NCI-H345 (cell line): ENCODE data around the gene PACS1.

Source experiments
- DNase-seq: peaks from one replicate; lab custom pipeline; 2025; lab: John Stamatoyannopoulos, UW

The PACS1 gene

DNA sequence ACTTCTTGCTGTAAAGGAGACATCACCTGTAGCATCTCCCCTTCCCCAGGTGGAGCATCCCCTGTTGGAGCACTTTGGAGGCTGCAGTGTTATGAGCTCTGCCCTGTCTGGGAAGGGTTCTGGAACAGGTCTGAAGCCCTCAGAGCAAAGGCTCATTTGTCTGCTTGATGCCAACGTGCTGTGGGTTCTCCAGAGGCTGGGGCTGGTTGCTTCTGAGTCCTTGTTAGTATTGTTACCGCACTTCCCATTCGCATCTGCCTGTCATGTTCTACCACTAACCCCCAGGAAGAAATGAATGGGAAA, 73.1 kb downstream of the PACS1 start:
- DNase-seq, result no peak

DNA sequence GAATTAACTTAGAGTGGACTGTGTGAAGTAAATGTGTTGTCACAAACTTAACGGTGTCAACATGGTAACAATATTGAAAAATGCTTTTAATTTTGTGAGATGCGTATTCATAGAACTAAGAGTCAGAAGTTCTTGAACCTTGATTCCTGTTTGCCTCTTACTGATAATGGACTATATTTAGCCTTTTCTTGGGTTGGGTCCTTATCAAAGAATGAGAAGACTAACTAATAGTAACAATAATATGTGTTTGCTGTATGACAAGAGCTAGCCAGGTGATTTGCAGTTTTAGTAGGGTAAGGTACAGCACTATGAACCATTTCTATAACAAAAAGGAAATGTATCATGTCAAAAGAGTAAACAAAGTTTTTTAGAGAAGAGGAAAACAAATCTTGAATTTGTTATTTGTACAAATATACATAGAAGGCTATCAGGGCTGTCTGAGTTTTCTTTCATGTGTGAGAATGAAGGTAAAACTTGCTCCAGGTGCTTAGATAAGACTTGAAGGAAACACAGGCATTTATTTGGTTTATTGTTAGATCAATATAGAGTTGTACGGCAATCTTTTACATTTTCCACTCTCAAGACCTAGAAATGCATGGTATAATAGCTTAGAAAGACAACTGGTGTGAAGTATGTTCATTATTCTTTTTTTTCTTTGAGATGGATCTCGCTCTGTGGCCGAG, 74.1 kb downstream of the PACS1 start:
- DNase-seq, result no peak

DNA sequence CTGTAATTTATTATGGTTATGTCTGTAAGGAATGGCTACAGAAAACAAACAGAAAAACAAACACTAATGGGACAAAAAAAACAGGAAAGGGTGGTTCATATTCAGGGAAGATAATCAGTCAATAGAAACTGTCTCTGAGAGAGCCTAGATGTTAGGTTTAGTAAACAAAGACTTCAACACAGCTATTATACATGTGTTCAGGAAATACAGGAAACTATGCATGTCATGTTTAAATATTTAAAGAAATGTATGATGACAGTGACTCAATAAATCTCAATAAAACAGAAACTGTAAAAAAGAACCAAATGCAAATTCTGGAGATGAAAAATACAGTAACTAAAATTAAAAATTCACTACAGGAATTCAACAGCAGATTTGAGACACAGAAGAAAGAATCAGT, 76.0 kb downstream of the PACS1 start:
- DNase-seq, result no peak

DNA sequence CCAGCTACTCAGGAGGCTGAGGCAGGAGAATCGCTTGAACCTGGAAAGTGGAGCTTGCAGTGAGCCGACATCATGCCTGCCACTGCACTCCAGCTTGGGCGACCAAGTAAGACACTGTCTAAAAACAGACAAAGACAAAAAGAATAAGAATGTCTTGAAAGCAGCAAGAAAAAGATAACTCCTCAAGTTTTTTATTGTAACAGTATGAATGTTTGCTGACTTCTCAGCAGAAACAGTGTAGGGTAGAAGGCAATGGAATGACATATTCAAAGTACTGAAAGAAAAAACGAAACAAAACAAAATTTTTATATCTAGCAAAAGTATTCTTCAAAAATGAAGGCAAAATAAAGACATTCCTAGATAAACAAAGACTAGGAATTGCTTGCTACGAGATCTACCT, 76.9 kb downstream of the PACS1 start:
- DNase-seq, result no peak

DNA sequence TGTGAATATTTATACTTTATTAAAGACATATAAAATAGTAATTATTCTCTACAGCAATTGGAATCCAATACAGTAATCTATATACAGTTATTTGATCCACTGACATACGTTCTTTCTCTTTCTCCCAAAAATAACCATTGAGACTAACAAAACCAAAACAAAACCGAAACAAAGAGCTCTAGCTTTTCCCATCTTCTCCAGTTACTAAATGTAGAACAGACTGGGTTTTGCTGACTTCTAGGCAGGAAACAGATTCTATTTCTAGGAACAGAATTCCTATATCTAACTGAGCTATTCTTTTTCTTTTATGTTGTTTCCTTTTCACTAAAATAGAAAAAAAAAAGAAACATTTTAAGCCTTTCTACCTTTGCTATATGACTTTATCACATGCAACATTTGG, 80.1 kb downstream of the PACS1 start:
- DNase-seq, result no peak

DNA sequence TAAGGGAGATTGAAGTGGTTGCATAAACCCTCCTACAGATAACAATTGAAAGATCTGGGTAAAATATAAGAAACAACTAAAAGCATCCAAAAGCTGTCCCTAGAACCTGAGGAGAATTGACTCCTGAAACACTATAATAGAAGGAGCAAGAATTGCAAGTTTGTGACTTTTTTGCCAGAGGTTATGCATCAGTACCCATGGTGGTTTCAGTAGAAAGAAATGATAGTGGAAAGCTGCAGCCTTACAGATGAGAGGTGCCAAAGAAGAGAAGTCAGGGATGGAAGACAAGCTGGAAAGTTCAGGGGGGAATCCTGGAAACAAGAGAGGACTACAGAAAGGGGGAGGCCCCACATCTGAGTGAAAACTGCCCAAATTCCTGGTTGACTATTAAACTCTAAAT, 80.7 kb downstream of the PACS1 start:
- no peak for DNase-seq

DNA sequence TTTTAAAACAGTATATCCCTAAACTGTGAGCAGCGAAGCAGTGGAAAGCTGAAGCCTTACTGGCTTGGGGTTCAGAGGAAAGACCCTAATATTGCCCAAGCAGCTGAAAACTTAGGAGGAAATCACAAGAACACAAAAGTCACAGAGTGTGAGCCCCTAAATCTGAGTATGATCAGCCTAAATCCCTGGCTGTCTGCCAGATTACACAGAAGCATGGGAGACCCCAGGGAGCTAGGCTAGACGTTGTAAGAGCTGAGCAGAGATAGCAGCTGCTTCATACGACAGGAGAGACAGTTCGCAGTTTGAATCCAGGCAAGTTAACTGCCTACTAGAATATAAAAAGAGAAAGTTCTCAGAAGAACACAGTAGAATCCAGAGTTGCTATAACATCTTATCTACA, 81.2 kb downstream of the PACS1 start:
- peak; percentile 56 for DNase-seq

DNA sequence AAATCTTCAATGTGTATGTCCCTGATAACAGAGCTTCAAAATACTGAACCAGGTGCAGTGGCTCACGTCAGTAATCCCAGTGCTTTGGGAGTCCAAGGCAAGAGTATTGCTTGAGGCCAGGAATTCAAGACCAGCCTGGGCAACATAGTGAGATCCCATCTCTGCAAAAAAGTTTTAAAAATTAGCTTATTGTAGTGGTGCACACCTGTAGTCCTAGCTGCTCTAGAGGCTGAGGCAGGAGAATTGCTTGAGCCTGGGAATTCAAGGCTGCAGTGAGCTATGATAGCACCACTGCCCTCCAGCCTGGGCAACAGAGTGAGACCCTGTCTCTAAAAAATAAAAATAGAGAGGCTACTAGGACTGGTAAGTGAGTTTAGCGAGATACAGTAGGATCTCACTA, 84.0 kb downstream of the PACS1 start:
- DNase-seq, result no peak

DNA sequence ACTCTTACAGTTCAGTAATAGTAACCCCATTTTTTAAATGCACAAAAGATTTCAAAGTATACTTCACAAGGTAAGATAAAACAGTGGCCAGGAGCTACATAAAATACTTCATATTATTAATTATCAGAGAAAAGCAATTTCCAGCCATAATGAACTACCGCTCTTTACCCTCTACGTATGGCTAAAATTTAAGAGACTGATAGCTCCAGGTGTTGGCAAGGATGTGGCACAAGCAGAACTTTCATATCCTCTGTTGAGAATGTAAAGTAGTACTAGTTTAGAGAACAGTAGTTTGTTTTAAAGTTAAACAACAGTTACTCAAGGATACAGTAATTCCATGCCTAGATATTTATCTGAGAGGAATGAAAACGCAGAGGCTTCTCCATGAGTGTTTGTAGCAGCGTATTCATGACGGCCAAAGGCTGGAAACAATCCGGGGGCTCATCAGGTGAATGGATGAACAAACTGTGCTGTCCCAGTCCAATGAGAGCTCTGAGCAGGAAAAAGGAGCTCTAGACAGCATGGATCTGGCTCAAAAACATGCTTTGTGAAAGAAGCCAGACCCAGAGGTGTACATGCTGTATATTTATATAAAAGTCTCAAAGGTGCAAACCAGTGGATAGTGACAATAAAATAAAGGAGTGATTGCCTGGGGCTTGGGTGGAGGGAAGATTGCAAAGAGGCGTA, 85.5 kb downstream of the PACS1 start:
- no peak for DNase-seq

DNA sequence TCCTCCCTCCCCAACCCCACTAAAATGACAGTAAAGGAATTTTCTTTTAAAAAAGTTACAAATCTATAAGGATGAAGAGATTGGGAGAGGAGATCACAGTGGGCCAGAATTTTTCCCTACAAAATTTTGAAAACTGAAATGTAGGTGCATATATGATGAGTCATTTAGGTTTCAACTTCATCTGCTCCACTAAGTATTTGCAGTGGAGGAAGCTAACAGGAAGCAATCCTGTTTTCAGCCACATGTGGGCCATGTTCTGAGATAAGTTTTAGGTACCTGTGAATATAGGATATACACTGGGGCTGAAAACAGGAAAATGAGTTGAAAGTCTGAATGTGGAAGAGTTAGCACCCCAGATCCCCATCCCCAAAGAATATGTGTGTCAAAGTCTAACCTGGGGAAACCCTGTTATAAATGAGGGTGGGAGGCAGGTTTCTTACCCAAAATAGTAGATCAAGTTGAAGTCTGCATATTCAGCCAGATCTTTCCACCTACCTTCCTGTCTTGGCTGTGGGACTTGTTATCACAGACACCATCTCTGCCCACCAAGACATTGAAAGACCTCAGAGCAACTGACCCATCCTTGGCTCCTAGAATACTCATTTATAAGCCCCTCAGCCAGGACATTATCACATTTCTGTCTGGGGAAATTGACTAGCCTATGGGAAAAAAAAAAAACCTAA, 87.3 kb downstream of the PACS1 start:
- no peak for DNase-seq

DNA sequence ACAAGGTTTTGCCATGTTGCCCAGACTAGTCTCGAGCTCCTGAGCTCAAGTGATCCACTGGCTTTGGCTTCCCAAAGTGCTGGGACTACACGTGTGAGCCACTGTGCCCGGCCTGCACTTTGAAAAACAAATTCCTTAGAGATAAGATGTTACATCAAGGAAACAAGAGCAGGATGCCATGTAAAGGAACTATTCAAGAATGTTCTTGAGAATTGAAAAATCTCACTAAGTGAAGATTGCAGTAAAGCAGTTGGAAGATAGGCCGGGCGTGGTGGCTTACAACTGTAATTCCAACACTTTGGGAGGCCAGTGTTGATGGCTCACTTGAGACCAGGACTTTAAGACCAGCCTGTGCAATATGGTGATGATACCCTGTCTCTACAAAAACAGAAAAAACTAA, 88.1 kb downstream of the PACS1 start:
- DNase-seq, result no peak

DNA sequence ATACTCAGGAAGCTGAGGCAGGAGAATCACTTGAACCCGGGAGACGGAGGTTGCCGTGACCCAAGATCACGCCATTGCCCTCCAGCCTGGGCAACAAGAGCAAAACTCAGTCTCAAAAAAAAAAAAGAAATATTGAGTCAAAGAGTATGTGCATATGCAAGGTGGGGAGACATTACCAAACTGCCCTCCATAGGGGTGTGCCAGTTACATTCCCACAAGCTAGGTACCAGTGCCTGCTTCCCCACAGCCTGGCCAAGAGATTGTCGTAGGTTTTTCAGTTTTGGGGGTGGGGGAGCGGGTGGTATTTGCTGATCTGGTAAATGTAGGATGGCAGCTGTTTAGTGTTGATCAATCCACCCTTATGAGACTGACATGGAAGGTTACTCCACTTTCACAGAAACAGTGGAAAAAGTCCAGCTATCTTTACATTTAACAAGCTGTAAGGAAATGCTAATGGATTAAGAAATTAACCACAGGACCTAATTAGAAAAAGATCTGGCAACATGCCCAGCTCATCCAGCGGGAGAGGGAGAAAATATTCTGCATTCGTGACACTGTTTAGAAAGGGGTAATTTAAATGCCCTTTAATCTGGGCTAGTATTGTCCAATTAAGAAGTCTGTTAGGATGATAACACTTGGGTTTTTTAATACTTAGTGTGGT, 89.4 kb downstream of the PACS1 start:
- DNase-seq, result no peak

DNA sequence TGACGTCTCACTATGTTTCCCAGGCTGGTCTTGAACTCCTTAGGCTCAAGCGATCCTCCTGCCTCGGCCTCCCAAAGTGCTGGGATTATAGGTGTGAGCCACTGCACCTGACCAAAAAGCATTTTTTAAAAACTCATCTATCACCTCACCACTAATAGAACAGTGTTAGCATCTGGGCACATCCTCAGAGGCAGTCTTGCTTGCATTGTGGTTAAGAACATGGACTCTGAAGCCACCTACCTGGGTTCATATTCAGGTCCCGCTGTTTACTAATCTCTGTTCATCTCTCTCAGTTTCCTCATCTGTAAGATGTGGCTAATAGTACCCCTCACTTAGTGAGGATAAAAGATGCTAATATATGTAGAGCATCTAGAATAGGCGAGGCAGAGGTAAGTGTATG, 90.6 kb downstream of the PACS1 start:
- DNase-seq, result no peak

DNA sequence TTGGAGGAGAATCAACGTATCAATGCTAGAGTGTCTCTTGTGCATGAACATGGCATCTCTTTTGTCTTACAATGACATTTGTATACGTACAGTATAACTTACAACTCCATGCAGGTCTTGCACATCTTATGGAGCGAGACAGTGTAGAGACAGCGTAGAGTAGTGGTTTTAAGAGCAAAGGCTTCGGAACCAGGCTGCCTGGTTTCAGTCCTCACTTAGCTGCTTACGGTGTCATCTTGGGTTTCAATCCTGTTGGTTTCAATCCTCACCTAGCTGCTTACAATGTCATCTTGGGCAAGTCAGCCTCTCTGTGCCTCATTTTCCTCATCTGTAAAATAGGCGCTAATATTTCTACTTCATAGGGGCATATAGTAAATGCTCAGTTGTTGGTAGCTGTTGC, 98.2 kb downstream of the PACS1 start:
- DNase-seq, result no peak

DNA sequence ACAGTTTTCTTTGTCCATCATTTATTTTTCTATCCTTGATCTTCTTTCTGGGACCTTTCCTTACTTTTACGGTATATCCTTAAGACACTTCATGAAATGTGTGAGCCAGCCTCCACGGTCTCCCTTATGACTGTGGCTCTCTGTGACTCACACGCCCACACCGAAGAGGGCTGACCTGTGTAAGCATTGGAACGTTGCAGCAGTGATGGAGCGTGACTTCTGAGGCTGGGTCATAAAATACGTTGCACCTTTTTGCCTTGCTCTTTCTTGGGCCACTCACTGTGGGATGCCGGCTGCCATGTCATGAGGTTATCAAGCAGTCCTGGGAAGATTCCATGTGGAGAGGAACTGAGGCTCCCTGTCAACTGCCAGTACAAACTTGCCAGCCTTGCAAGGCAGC, 102.1 kb downstream of the PACS1 start:
- DNase-seq, result no peak

DNA sequence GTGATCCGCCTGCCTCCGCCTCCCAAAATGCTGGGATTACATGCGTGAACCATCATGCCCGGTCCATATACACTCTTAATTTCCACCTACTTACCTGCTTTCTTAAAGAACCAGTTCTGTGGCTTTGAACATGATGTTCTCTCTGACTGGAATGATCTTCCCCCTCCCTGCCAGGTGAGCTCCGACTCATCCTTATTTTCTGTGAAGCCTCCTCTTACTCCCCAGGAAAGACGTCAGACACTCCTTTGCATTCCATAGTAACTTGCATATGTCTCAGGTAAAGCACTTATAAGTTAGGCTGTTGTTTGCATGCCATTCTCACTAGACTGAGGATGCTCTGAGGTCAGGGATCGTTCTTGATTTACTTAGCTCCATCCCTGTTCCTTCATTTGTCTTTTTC, 106.6 kb downstream of the PACS1 start:
- no peak for DNase-seq

DNA sequence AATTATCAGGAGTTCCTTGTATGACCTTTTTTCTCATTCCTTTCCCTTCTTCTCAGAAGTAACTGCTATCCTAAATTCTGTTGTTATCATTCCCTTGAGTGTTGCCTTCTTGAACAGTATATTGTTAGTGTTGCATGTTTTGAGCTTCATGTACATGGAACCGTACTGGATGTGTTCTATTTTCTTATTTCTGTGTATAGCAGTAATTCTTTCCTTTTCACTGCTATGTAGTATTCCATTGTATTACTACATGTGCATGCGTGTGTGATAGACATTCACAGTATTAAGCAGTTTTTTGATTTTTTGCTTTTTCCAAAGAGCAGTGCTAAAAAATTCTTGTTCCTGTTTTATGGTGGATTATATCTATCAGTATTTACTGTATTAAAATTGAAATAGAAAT, 108.1 kb downstream of the PACS1 start:
- DNase-seq, result no peak

DNA sequence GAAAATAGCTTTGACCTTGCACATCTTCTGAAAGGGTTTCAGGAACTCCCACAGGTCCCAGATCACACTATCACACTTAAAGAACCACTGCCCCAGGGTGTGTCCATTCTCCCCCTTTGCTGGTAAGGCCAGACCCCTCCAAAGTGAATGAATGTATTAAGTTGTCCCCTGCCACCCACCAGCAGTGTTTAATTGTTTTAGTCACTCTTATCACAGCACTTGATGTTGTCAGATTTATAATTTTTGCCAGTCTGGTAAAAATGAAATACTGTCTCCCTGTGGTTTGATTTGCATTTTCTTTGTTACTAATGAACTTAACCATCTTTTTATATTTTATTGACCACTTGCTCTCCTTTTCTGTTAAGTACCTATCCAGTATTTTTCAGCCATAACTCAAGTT, 108.8 kb downstream of the PACS1 start:
- DNase-seq, result no peak

DNA sequence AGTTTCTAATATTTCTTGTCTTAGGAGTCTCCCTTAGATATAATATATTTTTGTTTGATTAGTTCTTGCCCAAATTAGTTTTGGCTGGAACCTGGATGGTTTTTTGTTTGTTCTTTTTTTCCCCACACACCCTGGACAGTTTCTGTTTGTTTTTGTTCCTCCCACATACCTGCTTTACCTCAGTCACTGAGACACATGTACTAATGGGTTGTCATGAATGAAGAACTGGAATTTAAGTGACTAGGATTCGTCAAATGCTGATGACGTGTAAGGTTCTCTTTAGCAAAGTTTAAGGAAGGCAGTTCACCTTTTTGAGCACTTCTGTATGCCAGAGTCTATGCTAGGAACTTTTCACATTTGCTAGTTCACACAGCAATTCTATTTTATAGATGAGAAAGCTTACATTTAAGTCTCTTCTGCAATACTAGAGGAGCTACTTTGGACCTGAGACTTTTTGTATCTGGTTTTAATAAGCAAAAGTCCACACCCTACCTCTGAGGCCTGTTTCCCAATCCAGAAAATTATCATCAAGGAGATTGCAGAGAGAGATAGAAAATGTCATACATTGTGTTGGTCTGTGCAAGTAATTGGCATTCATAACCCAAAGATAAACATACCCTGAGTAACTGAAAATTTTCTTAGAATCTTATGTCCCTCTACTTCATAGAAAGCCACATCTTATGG, 111.7 kb downstream of the PACS1 start:
- no peak for DNase-seq

DNA sequence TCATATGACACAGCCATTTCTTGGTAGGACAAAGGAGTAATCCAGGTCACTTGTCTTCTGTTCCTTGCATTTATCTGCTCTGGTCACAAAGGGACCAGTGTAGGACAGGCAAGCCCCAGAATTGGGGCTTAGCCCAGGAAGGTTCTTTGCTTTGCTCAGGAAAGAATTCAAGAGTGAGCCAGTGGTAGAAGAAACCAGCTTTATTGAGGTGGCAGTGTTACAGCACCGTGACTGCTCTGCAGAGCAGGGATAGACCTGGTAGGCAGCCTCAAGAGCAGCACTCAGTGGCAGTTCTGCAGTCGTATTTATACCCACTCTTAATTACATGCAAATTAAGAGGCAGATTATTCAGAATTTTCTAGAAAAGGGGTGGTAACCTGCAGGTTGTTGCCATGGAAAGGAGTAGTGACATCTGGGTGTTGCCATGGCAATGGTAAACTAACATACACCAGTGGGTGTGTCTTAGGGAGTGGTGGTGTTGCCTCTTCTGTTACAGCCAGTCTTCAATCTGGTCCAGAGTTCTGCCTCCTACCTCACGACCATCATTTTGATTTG, 113.5 kb downstream of the PACS1 start:
- no peak for DNase-seq

DNA sequence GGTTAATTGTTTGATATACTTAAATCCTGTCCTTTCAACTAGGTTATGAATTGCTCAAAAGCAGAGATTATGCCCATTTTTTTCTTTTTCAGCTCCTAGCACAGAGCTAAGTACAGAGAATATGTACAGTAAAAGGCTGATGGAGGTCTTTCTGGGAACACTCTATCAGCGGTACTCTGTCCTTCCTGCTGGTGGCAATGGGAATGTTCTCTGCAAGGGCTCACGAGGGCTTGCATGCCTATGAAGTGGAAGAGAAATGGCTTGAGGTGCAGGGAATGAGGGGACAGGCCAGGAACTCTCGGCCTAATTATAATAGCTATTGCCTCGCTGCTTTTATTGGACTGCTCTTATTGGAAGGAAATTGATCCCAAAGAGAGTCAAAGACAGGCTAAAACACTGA, 114.7 kb downstream of the PACS1 start:
- no peak for DNase-seq

DNA sequence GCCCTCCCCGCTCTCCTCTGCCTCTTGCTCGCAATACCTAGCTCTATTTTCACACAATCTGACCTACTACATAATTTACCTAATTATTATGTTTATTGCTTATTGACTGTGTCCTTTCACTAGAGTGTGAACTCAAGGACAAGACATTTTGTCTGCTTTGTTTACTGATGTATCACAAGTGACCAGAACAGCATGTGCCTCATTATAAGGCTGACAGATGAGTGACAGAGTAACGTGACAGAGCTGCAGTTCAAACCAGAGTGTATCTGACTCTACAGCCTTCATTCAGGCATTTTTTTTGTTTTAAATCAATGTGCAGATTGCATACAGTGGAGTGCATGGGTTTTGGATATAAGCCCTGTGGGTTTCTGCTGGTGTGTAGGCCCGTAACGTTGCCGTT, 116.4 kb downstream of the PACS1 start:
- DNase-seq, result no peak
